ENCODE results near the gene AQP3. TPM values are rescaled to one million over a fixed set of nuclear protein-coding genes. Genes with fewer than 3 reads are reported as not detected.
A peak's percentile ranks its signal among the peaks of the same experiment; 100 is the strongest.

Gene AQP3
- total RNA-seq, 1 donor from 2014 or later = 33.1 TPM

GRCh38 chr9:33476503-33476902 lies 29.1 kb upstream of the AQP3 start:
- H3K4me3 Mint-ChIP-seq = no peak overlapping the region
- peaks cover 9% of the 10 kb centered on the region for H3K4me1 Mint-ChIP-seq (ENCODE audit: unreplicated experiment)
- H3K36me3 Mint-ChIP-seq = peaks cover 9% of the 10 kb centered on the region
- no peak overlapping the region for H3K27ac Mint-ChIP-seq
- no peaks in the 10 kb centered on the region for H3K27me3 Mint-ChIP-seq
- no peaks in the 10 kb centered on the region for H3K9me3 Mint-ChIP-seq
- no peak for DNase-seq (ENCODE audit: extremely low spot score, unreplicated experiment)
- TF ChIP-seq CTCF (conservative IDR thresholded peaks at IDR 0.05) = no peak

- peak overlapping the region; percentile 18 for H3K4me3 Mint-ChIP-seq
- no peak for DNase-seq (ENCODE audit: extremely low spot score, unreplicated experiment)
- no peak for TF ChIP-seq CTCF (conservative IDR thresholded peaks at IDR 0.05)
- no peaks in the 10 kb centered on the region for H3K27me3 Mint-ChIP-seq
- H3K9me3 Mint-ChIP-seq = no peaks in the 10 kb centered on the region
- peaks cover 12% of the 10 kb centered on the region for H3K4me1 Mint-ChIP-seq (ENCODE audit: unreplicated experiment)
- no peak overlapping the region for H3K27ac Mint-ChIP-seq
- H3K36me3 Mint-ChIP-seq = peaks cover 13% of the 10 kb centered on the region
Measured at GRCh38 chr9:33475357-33475756, 28.0 kb upstream of the AQP3 start.

DNA sequence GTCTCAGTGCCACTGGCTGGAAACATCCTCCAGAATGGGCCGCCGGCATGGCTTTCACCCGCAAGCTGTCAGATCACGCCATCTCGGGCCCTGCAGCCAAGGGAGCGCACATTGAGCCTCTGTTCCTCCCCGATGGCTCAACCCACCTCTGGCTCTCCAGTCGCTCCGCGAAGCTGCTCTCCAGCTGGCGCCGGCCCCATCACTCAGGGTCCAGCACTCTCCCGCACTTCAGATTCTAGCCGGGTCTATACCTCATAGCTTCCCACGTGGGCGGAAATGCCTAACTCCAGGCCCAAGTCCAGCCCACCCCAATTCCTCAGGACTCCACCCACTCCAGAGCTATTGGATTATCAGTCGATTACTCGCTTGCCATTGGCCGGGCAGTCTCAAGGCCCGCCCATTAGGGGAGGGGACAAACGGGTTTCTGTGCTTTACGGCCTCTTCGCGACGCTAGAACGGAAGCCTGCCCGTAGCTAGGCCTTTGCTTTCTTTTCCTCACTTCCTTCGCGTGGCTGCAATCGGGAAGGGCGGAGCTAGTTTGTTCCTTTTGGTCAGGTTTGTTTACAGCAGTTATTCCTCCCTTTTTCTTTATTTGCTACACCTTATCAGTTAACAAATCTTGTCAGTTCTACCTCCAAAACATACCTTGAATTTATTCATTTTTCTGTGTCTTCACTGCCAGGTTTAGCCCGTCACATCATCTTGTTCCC lies 26.4 kb upstream of the AQP3 start, which contains the start of gene NOL6:
Gene NOL6 (minus strand): TSS at position 282 of the 710 bp plus-strand sequence. CDS start 82 bp downstream, at position 200.
- no peak for TF ChIP-seq CTCF (conservative IDR thresholded peaks at IDR 0.05)
- DNase-seq (ENCODE audit: extremely low spot score, unreplicated experiment) = peak; percentile 94
- H3K27ac Mint-ChIP-seq = peak within 1 kb of the TSS; percentile 87
- H3K27me3 Mint-ChIP-seq = no peaks in the 10 kb centered on the region
- no peaks in the 10 kb centered on the region for H3K9me3 Mint-ChIP-seq
- H3K36me3 Mint-ChIP-seq = peaks cover 13% of the 10 kb centered on the region
- H3K4me3 Mint-ChIP-seq = peak within 1 kb of the TSS; percentile 100
- H3K4me1 Mint-ChIP-seq (ENCODE audit: unreplicated experiment) = peaks cover 12% of the 10 kb centered on the region

- DNase-seq (ENCODE audit: extremely low spot score, unreplicated experiment) = peak; percentile 59
- no peaks in the 10 kb centered on the region for H3K9me3 Mint-ChIP-seq
- H3K4me1 Mint-ChIP-seq (ENCODE audit: unreplicated experiment) = peaks cover 12% of the 10 kb centered on the region
- peak overlapping the region; percentile 87 for H3K27ac Mint-ChIP-seq
- peak overlapping the region; percentile 100 for H3K4me3 Mint-ChIP-seq
- H3K27me3 Mint-ChIP-seq = no peaks in the 10 kb centered on the region
- no peak for TF ChIP-seq CTCF (conservative IDR thresholded peaks at IDR 0.05)
- peaks cover 13% of the 10 kb centered on the region for H3K36me3 Mint-ChIP-seq
Measured at GRCh38 chr9:33472881-33473615, 25.7 kb upstream of the AQP3 start.

GRCh38 chr9:33472171-33472880 lies 24.9 kb upstream of the AQP3 start:
- no peak overlapping the region for H3K27ac Mint-ChIP-seq

More at GRCh38 chr9:33472171-33472880, 24.9 kb upstream of the AQP3 start:
- Mint-ChIP-seq H3K36me3 (peaks cover 13% of the 10 kb centered on the region), H3K4me1 (ENCODE audit: unreplicated experiment) (peaks cover 12% of the 10 kb centered on the region), H3K9me3 (no peaks in the 10 kb centered on the region), H3K27me3 (no peaks in the 10 kb centered on the region), H3K4me3 (peak overlapping the region; percentile 100)
- no peak for TF ChIP-seq CTCF (conservative IDR thresholded peaks at IDR 0.05)
- DNase-seq (ENCODE audit: extremely low spot score, unreplicated experiment) = no peak

Measured in type B pancreatic cell (in vitro differentiated cells).